HCT116 (cell line): ENCODE measurements around the gene EPHA1. TPM values are rescaled to one million over a fixed set of nuclear protein-coding genes. Genes with fewer than 3 reads are reported as not detected.

Experiments
- ATAC-seq: fragments of 200-7000 bp; cut with Tn5 transposase; 2 replicates; pipeline ENCODE4 v1.9.1; 2020; ENCODE audit warnings: mild to moderate bottlenecking, moderate library complexity
- BruUV-seq: library from RNA; stranded (reverse); fragments of 400-500 nt; replicated peaks from 2 replicates; lab custom pipeline; 2021; lab: Mats Ljungman, UMichigan
- CTCF ChIA-PET: fragments of 300-600 bp; sonication (Branson Sonifier 250); formaldehyde crosslinking; loops from one replicate; lab custom pipeline; 2021; ENCODE audit warnings: antibody characterized with exemption; lab: Charles Lee
- POLR2A ChIA-PET: fragments of 300-600, 350-600 bp; sonication (Branson Sonifier 250); formaldehyde crosslinking; loops from one replicate; lab custom pipeline; 2021; ENCODE audit warnings: antibody characterized with exemption; lab: Charles Lee
- RAD21 ChIA-PET, 2 experiments: fragments of 300-600 bp; sonication (Branson Sonifier 250); formaldehyde crosslinking; loops; one replicate each; lab custom pipeline; 2023; ENCODE audit warnings: low total read pairs in 2 of 2; ENCODE audit not compliant: uncharacterized antibody in 2 of 2, unreplicated experiment in 2 of 2, low non-redundant PET in 1 of 2; lab: Charles Lee
- DNase-seq: peaks from one replicate; pipeline ENCODE4 v3.0.0-alpha.2; 2010; ENCODE audit warnings: low read depth, low spot score
- H2AFZ ChIP-seq: fragments of 200-600 bp; shearing (Covaris generic), sonication (generic); 2 replicates; pipeline ENCODE4 v1.6.1; 2017; ENCODE audit warnings: low read depth, mixed run types, mixed read lengths, antibody characterized with exemption, low read length; ENCODE audit not compliant: poor library complexity, severe bottlenecking
- H3K27ac ChIP-seq: 2 replicates; pipeline ENCODE4 v1.5.1; 2012; ENCODE audit warnings: low read depth, low read length
- H3K27me3 ChIP-seq: fragments of 200-600 bp; sonication (generic); 2 replicates; pipeline ENCODE4 v1.6.1; 2016; ENCODE audit warnings: mixed run types, low read length, mixed read lengths; ENCODE audit not compliant: insufficient read depth
- H3K36me3 ChIP-seq, 2 experiments: fragments of 200-500 bp in 1 of 2; fragments of 200-600 bp in 1 of 2; sonication (Bioruptor generic) in 1 of 2; sonication (generic) in 1 of 2; 2 replicates each; pipeline versions ENCODE4 v1.5.1 to v1.6.1; 2014 to 2016; ENCODE audit warnings: low read length in 2 of 2, inconsistent platforms in 1 of 2, mixed read lengths in 1 of 2, mixed run types in 1 of 2; ENCODE audit not compliant: insufficient read depth in 2 of 2, control insufficient read depth in 1 of 2
- H3K4me1 ChIP-seq, 2 experiments: fragments of 200-600 bp in 1 of 2; sonication (generic) in 1 of 2; 2 replicates each; pipeline versions ENCODE4 v1.5.1 to v1.6.1; 2012 to 2017; ENCODE audit warnings: low read length in 2 of 2, inconsistent platforms in 1 of 2, mild to moderate bottlenecking in 1 of 2, mixed read lengths in 1 of 2, mixed run types in 1 of 2, moderate library complexity in 1 of 2; ENCODE audit not compliant: insufficient read depth in 2 of 2, control insufficient read depth in 1 of 2
- H3K4me2 ChIP-seq: fragments of 200-600 bp; sonication (generic); 2 replicates; pipeline ENCODE4 v1.6.1; 2017; ENCODE audit warnings: mixed run types, low read length, mixed read lengths
- H3K4me3 ChIP-seq, 2 experiments: fragments of 200-600 bp in 1 of 2; sonication (generic) in 1 of 2; replicated peaks in 1 of 2; 2 replicates each; pipeline ENCODE4 v1.5.1; 2011 to 2016; ENCODE audit warnings: low read length in 2 of 2, control low read depth in 1 of 2, low read depth in 1 of 2, mild to moderate bottlenecking in 1 of 2, mixed read lengths in 1 of 2, mixed run types in 1 of 2
- H3K79me2 ChIP-seq: fragments of 200-600 bp; sonication (generic); 2 replicates; pipeline ENCODE4 v1.6.1; 2017; ENCODE audit warnings: mild to moderate bottlenecking, mixed run types, low read length, moderate library complexity, mixed read lengths; ENCODE audit not compliant: insufficient read depth
- H3K9ac ChIP-seq: fragments of 200-600 bp; sonication (generic); 2 replicates; pipeline ENCODE4 v1.6.1; 2016; ENCODE audit warnings: low read length, mixed read lengths
- H3K9me2 ChIP-seq: fragments of 200-600 bp; sonication (generic), shearing (Covaris generic); 2 replicates; pipeline ENCODE4 v1.6.1; 2017; ENCODE audit warnings: mixed run types, mild to moderate bottlenecking, moderate library complexity; ENCODE audit not compliant: insufficient read depth
- H3K9me3 ChIP-seq, 2 experiments: fragments of 200-500 bp in 1 of 2; fragments of 200-600 bp in 1 of 2; sonication (Bioruptor generic) in 1 of 2; sonication (generic) in 1 of 2; 2 replicates each; pipeline ENCODE4 v1.6.1; 2014 to 2017; ENCODE audit warnings: low read length in 2 of 2, mixed read lengths in 2 of 2, inconsistent platforms in 1 of 2, low read depth in 1 of 2, mild to moderate bottlenecking in 1 of 2, mixed run types in 1 of 2, moderate library complexity in 1 of 2; ENCODE audit not compliant: control insufficient read depth in 1 of 2, insufficient read depth in 1 of 2
- H4K20me1 ChIP-seq: fragments of 200-600 bp; sonication (generic), shearing (Covaris generic); 2 replicates; pipeline ENCODE4 v1.6.1; 2017; ENCODE audit warnings: mixed run types, mild to moderate bottlenecking, moderate library complexity; ENCODE audit not compliant: insufficient read depth
- ATF3 ChIP-seq: IDR thresholded peaks from 2 replicates; pipeline ENCODE4 v1.6.1; 2012
- CBX3 ChIP-seq: IDR thresholded peaks from 2 replicates; pipeline ENCODE4 v1.6.1; 2012; ENCODE audit warnings: low read depth
- CEBPB ChIP-seq: IDR thresholded peaks from 2 replicates; pipeline ENCODE4 v1.6.1; 2012; ENCODE audit warnings: low read depth
- EZH2 ChIP-seq: fragments of 200-600 bp; sonication (generic); IDR thresholded peaks from 2 replicates; pipeline ENCODE4 v1.6.1; 2017; ENCODE audit warnings: antibody characterized with exemption, mixed run types
- EZH2phosphoT487 ChIP-seq: fragments of 200-600 bp; IDR thresholded peaks from 2 replicates; pipeline ENCODE4 v1.6.1; 2018; ENCODE audit warnings: antibody characterized with exemption, borderline replicate concordance
- POLR2AphosphoS5 ChIP-seq: IDR thresholded peaks from 2 replicates; pipeline ENCODE4 v1.6.1; 2011; ENCODE audit warnings: mild to moderate bottlenecking, low read depth, low read length, moderate library complexity
- RAD21 ChIP-seq: IDR thresholded peaks from 2 replicates; pipeline ENCODE4 v1.6.1; 2012; ENCODE audit warnings: low read depth, mild to moderate bottlenecking
- TCF7L2 ChIP-seq: IDR thresholded peaks from 2 replicates; pipeline ENCODE4 v1.7.0; 2011; ENCODE audit warnings: borderline replicate concordance, inconsistent platforms; ENCODE audit not compliant: insufficient read depth, insufficient read length; ENCODE audit errors: extremely low read depth
- YY1 ChIP-seq: IDR thresholded peaks from 2 replicates; pipeline ENCODE4 v1.6.1; 2011; ENCODE audit warnings: low read length, low read depth, moderate library complexity, mild to moderate bottlenecking; ENCODE audit not compliant: insufficient replicate concordance; ENCODE audit errors: extremely low read depth
- ZNF274 ChIP-seq: fragments of 200-500 bp; sonication (Bioruptor generic); IDR thresholded peaks from 2 replicates; pipeline ENCODE4 v1.6.1; 2014; ENCODE audit warnings: mild to moderate bottlenecking, low read depth, low read length, inconsistent platforms
- intact Hi-C: fragments of 100-400 bp; cut with micrococcal nuclease; formaldehyde crosslinking; loops from 2 replicates; pipeline ENCODE4 v1.10.0; 2022
- total RNA-seq: library from RNA; stranded (reverse); gene quantifications from one replicate; pipeline ENCODE4 v1.2.1, GENCODE V29; 2021; ENCODE audit not compliant: unreplicated experiment

EPHA1 gene
- total RNA-seq, 1 experiment from 2014 or later: 29.9 TPM

- BruUV-seq: no TSS peak
- ATAC-seq: no peak
- ChIA-PET CTCF (interaction anchor here (2.1 kb wide), 1 partner anchor 11 kb away, joined by 7 read pairs; no protein-coding TSS in a partner anchor), RAD21 (no interaction called here), POLR2A (no interaction called here)
- no peaks in the 10 kb centered on the region for H3K9me2 ChIP-seq
- H3K36me3 ChIP-seq: peaks cover 11 to 39% of the 10 kb centered on the region in 2 experiments; a peak in 3 of 4 replicates
- no peaks in the 10 kb centered on the region for H3K27me3 ChIP-seq
- H3K79me2 ChIP-seq: peaks cover 26% of the 10 kb centered on the region; the same call in 1 of the 2 replicates
- no peaks in the 10 kb centered on the region for H3K9me3 ChIP-seq
- no peak for DNase-seq
- no peak overlapping the region for H3K27ac ChIP-seq
- H3K4me3 ChIP-seq: no peak overlapping the region
- H3K4me2 ChIP-seq: no peak overlapping the region
- H4K20me1 ChIP-seq: no peaks in the 10 kb centered on the region
- no peak overlapping the region for H2AFZ ChIP-seq
- H3K4me1 ChIP-seq: no peaks in the 10 kb centered on the region
- intact Hi-C loops: no loop called here
- TF ChIP-seq POLR2AphosphoS5: no peak
- no peak for TF ChIP-seq ZNF274
- no peak for TF ChIP-seq CEBPB
- TF ChIP-seq YY1: no peak
- no peak for TF ChIP-seq EZH2
- no peak for TF ChIP-seq ATF3
- no peak for TF ChIP-seq RAD21
- no peak for TF ChIP-seq TCF7L2
- TF ChIP-seq CBX3: no peak
- TF ChIP-seq EZH2phosphoT487: no peak
- H3K9ac ChIP-seq: no peak overlapping the region
Observed at GRCh38 chr7:143390773-143391317, 17.8 kb downstream of the EPHA1 start.
